Raji (cell line): ENCODE data around the gene GARNL3.

Experiments
- POLR2A ChIP-seq: IDR thresholded peaks from 2 replicates; pipeline ENCODE4 v1.6.1; 2011; ENCODE audit warnings: low read depth, low read length, control low read depth; ENCODE audit not compliant: insufficient read depth

Gene GARNL3

GRCh38 chr9:127264462-127265219 is at the start of gene GARNL3:
TSS of gene GARNL3 (plus strand) at chr9:127264774. CDS start at chr9:127264878, 104 bp downstream.
- no peak for TF ChIP-seq POLR2A

GRCh38 chr9:127215268-127216209 is 49.0 kb upstream of the GARNL3 start:
- no peak for TF ChIP-seq POLR2A

- TF ChIP-seq POLR2A = no peak
Observed at GRCh38 chr9:127216210-127216887, 48.2 kb upstream of the GARNL3 start.

GRCh38 chr9:127216888-127217217 is 47.7 kb upstream of the GARNL3 start:
- no peak for TF ChIP-seq POLR2A

- TF ChIP-seq POLR2A = no peak
Observed at GRCh38 chr9:127218818-127219217, 45.8 kb upstream of the GARNL3 start.

- TF ChIP-seq POLR2A = no peak
Observed at GRCh38 chr9:127219520-127219919, 45.1 kb upstream of the GARNL3 start.

- no peak for TF ChIP-seq POLR2A
Observed at GRCh38 chr9:127221695-127222094, 42.9 kb upstream of the GARNL3 start.

- no peak for TF ChIP-seq POLR2A
Observed at GRCh38 chr9:127222388-127223095, 42.0 kb upstream of the GARNL3 start.

GRCh38 chr9:127223266-127223665 is 41.3 kb upstream of the GARNL3 start:
- no peak for TF ChIP-seq POLR2A

GRCh38 chr9:127223810-127224177 is 40.8 kb upstream of the GARNL3 start:
- TF ChIP-seq POLR2A = no peak

GRCh38 chr9:127224178-127224882 is 40.2 kb upstream of the GARNL3 start:
- no peak for TF ChIP-seq POLR2A

- no peak for TF ChIP-seq POLR2A
Observed at GRCh38 chr9:127224883-127225739, 39.5 kb upstream of the GARNL3 start.

GRCh38 chr9:127225801-127226625 is 38.6 kb upstream of the GARNL3 start:
- no peak for TF ChIP-seq POLR2A
